ENCODE data around the gene DST. TPM values are rescaled to one million over a fixed set of nuclear protein-coding genes. Genes with fewer than 3 reads are reported as not detected.

DST gene
- total RNA-seq, 4 donors from 2014 or later, result 189 to 276 (median 219) TPM

GRCh38 chr6:56624728-56625069 lies 18.0 kb downstream of the DST start:
- TF ChIP-seq CTCF (IDR thresholded peaks at IDR 0.05; ENCODE audit: low read depth), result no peak

- no peak for TF ChIP-seq CTCF (IDR thresholded peaks at IDR 0.05; ENCODE audit: low read depth)
These were observed 18.5 kb downstream of the DST start for GRCh38 chr6:56624046-56624727.

GRCh38 chr6:56620229-56620868 lies 22.3 kb downstream of the DST start:
- TF ChIP-seq CTCF (IDR thresholded peaks at IDR 0.05; ENCODE audit: low read depth), result no peak

GRCh38 chr6:56618050-56618449 lies 24.6 kb downstream of the DST start:
- TF ChIP-seq CTCF (IDR thresholded peaks at IDR 0.05; ENCODE audit: low read depth), result no peak

- no peak for TF ChIP-seq CTCF (IDR thresholded peaks at IDR 0.05; ENCODE audit: low read depth)
These were observed 25.7 kb downstream of the DST start for GRCh38 chr6:56616967-56617366.

GRCh38 chr6:56613247-56613851 lies 29.3 kb downstream of the DST start:
- TF ChIP-seq CTCF (IDR thresholded peaks at IDR 0.05; ENCODE audit: low read depth), result no peak

- TF ChIP-seq CTCF (IDR thresholded peaks at IDR 0.05; ENCODE audit: low read depth), result no peak
These were observed 34.4 kb downstream of the DST start for GRCh38 chr6:56608332-56608731.

Data from subcutaneous adipose tissue (tissue), 4 donors.